Inferior parietal cortex (tissue), 1 donor: Measurements from ENCODE around the gene SLC9A7.

Source experiments
- DNase-seq: peaks from one replicate; pipeline ENCODE4 v3.0.0-alpha.2; 2016; ENCODE audit errors: extremely low spot score

Gene SLC9A7

GRCh38 chrX:46573892-46574773 is 184.8 kb downstream of the SLC9A7 start:
- DNase-seq = no peak

- no peak for DNase-seq
Measured at GRCh38 chrX:46573331-46573891, 185.5 kb downstream of the SLC9A7 start, which contains the start of gene CHST7. CHST7 (plus strand) TSS chrX:46573765; CDS start chrX:46573932, 167 bp downstream.

GRCh38 chrX:46572340-46572936 is 186.5 kb downstream of the SLC9A7 start:
- DNase-seq = no peak

- DNase-seq = no peak
Measured at GRCh38 chrX:46571423-46572339, 187.2 kb downstream of the SLC9A7 start.

- no peak for DNase-seq
Measured at GRCh38 chrX:46569621-46570020, 189.3 kb downstream of the SLC9A7 start.

GRCh38 chrX:46567388-46567787 is 191.5 kb downstream of the SLC9A7 start:
- no peak for DNase-seq

- no peak for DNase-seq
Measured at GRCh38 chrX:46561824-46562657, 196.9 kb downstream of the SLC9A7 start.

- no peak for DNase-seq
Measured at GRCh38 chrX:46559062-46559461, 199.9 kb downstream of the SLC9A7 start.

GRCh38 chrX:46554942-46555341 is 204.0 kb downstream of the SLC9A7 start:
- DNase-seq = no peak

- DNase-seq = no peak
Measured at GRCh38 chrX:46553935-46554334, 205.0 kb downstream of the SLC9A7 start.

- DNase-seq = no peak
Measured at GRCh38 chrX:46551494-46552128, 207.3 kb downstream of the SLC9A7 start.

- DNase-seq = no peak
Measured at GRCh38 chrX:46549914-46550313, 209.0 kb downstream of the SLC9A7 start.
